ENCODE data around the gene RAMP1. TPM values are rescaled to one million over a fixed set of nuclear protein-coding genes. Genes with fewer than 3 reads are reported as not detected.

Gene RAMP1
- total and polyA plus RNA-seq, 2 donors from 2014 or later, result 8.8 to 17.3 TPM

GRCh38 chr2:237917696-237918374 is 58.4 kb downstream of the RAMP1 start:
- no peak for TF ChIP-seq CTCF (IDR thresholded peaks at IDR 0.05; ENCODE audit: borderline replicate concordance, extremely low read depth, insufficient read depth)
- Histone ChIP-seq H3K36me3 (ENCODE audit: control insufficient read depth in 2 of 3, insufficient read depth in 3 of 3, low read length in 3 of 3) (no peaks in the 10 kb centered on the region), H3K27me3 (ENCODE audit: control insufficient read depth, insufficient read depth, low read length) (no peaks in the 10 kb centered on the region), H3K9ac (ENCODE audit: low read length in 3 of 3) (no peak overlapping the region), H3K4me1 (ENCODE audit: control insufficient read depth in 2 of 3, insufficient read depth in 2 of 3, low read depth in 1 of 3, low read length in 3 of 3) (no peaks in the 10 kb centered on the region), H3K4me3 (ENCODE audit: low read length in 3 of 3) (no peak overlapping the region), H3K27ac (ENCODE audit: low read depth in 2 of 2, low read length in 2 of 2) (no peak overlapping the region), H3K9me3 (ENCODE audit: control insufficient read depth in 2 of 3, insufficient read depth in 1 of 3, low read length in 3 of 3) (no peaks in the 10 kb centered on the region)
- FAIRE-seq (no peak), DNase-seq (no peak)
- intact Hi-C loops (cut with DNase I), result no loop called here

- DNase-seq, result peak in 3 of 5 donors; percentile 33 to 59 (median 45)
Observed at GRCh38 chr2:237919593-237919992, 60.2 kb downstream of the RAMP1 start.

GRCh38 chr2:237920673-237921072 is 61.2 kb downstream of the RAMP1 start:
- Histone ChIP-seq H3K27ac (ENCODE audit: low read depth in 2 of 2, low read length in 2 of 2) (no peak overlapping the region), H3K9ac (ENCODE audit: low read length in 3 of 3) (no peak overlapping the region), H3K4me1 (ENCODE audit: control insufficient read depth in 2 of 3, insufficient read depth in 2 of 3, low read depth in 1 of 3, low read length in 3 of 3) (peaks cover 0 to 6% (median 5%) of the 10 kb centered on the region in 3 donors), H3K27me3 (ENCODE audit: control insufficient read depth, insufficient read depth, low read length) (no peaks in the 10 kb centered on the region), H3K4me3 (ENCODE audit: low read length in 3 of 3) (no peak overlapping the region), H3K36me3 (ENCODE audit: control insufficient read depth in 2 of 3, insufficient read depth in 3 of 3, low read length in 3 of 3) (no peaks in the 10 kb centered on the region), H3K9me3 (ENCODE audit: control insufficient read depth in 2 of 3, insufficient read depth in 1 of 3, low read length in 3 of 3) (no peaks in the 10 kb centered on the region)
- intact Hi-C loops (cut with DNase I), result no loop called here
- TF ChIP-seq CTCF (IDR thresholded peaks at IDR 0.05; ENCODE audit: borderline replicate concordance, extremely low read depth, insufficient read depth), result no peak
- no peak for FAIRE-seq
- no peak for DNase-seq

More at GRCh38 chr2:237919593-237919992, 60.2 kb downstream of the RAMP1 start:
- Histone ChIP-seq H3K9me3 (ENCODE audit: control insufficient read depth in 2 of 3, insufficient read depth in 1 of 3, low read length in 3 of 3) (no peaks in the 10 kb centered on the region), H3K4me3 (ENCODE audit: low read length in 3 of 3) (no peak overlapping the region), H3K36me3 (ENCODE audit: control insufficient read depth in 2 of 3, insufficient read depth in 3 of 3, low read length in 3 of 3) (no peaks in the 10 kb centered on the region), H3K4me1 (ENCODE audit: control insufficient read depth in 2 of 3, insufficient read depth in 2 of 3, low read depth in 1 of 3, low read length in 3 of 3) (peaks cover 0 to 6% (median 5%) of the 10 kb centered on the region in 3 donors), H3K27ac (ENCODE audit: low read depth in 2 of 2, low read length in 2 of 2) (no peak overlapping the region), H3K9ac (ENCODE audit: low read length in 3 of 3) (no peak overlapping the region), H3K27me3 (ENCODE audit: control insufficient read depth, insufficient read depth, low read length) (no peaks in the 10 kb centered on the region)
- intact Hi-C loops (cut with DNase I), result no loop called here
- FAIRE-seq, result no peak
- no peak for TF ChIP-seq CTCF (IDR thresholded peaks at IDR 0.05; ENCODE audit: borderline replicate concordance, extremely low read depth, insufficient read depth)

All from kidney (tissue), 14 donors.